EL (cell line): ENCODE data around the gene KANSL1L.
A peak's percentile ranks its signal among the peaks of the same experiment; 100 is the strongest.

Source experiments
- DNase-seq: peaks from one replicate; pipeline ENCODE4 v3.0.0-alpha.2; 2016

The KANSL1L gene

GRCh38 chr2:210072493-210072892, 98.7 kb downstream of the KANSL1L start:
- no peak for DNase-seq

GRCh38 chr2:210063306-210063705, 107.9 kb downstream of the KANSL1L start:
- no peak for DNase-seq

DNA sequence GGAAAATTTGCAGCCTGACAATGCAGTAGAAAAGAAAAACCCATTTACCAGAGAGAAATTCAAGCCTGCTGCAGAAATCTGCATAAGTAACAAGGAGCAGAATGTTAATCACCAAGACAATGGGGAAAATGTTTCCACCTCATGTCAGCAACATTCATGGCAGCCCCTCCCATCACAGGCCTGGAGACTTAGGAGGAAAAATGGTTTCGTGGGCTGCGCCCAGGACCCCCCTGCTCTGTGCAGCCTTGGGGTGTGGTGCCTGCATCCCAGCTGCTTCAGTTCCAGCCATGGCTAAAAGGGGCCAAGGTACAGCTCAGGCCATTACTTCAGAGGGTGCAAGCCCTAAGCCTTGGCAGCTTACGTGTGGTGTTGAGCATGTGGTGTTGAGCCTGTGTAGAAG, 115.4 kb downstream of the KANSL1L start:
- no peak for DNase-seq

DNA sequence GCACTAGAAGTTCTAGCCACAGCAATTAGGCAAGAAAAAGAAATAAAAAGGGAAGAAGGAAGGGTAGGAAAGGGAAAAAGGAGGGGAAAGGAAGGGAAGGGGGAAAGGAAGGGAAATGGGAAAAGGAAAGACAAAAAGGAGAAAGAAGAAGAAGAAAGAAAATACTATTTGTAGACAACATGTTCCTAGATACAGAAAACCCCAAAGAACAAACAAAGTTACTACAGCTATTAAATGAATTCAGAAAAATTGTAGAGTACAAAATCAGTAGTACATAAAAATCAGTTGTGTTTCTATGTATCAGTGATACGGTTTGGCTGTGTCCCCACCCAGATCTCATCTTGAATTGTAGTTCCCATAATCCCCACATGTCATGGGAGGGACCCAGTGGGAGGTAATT, 116.5 kb downstream of the KANSL1L start:
- DNase-seq, result no peak

- DNase-seq, result no peak
These were observed 120.3 kb downstream of the KANSL1L start for GRCh38 chr2:210050885-210051284.

DNA sequence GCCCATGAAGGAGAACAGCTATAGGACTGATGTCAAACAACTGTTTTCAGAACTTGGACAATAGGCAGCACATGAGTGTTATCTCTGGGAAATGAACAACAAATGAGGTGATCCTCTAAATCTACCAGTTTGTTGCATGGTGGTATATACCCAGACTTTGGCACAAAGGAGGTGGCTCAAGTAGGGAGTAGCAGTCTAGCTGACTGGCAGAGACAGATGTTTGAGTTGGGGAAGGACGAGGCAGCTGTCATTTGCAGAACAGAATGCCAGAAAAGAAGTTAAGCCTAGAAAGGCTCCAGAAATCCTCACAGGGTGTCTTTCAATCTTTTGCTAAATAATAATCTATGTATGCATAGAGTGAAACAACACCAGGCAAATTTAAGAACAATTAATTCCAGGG, 121.4 kb downstream of the KANSL1L start:
- no peak for DNase-seq

- DNase-seq, result no peak
These were observed 124.2 kb downstream of the KANSL1L start for GRCh38 chr2:210046851-210047500.

GRCh38 chr2:210038078-210038477, 133.1 kb downstream of the KANSL1L start:
- DNase-seq, result no peak

GRCh38 chr2:210035679-210036078, 135.5 kb downstream of the KANSL1L start:
- DNase-seq, result no peak

GRCh38 chr2:210034087-210034683, 137.0 kb downstream of the KANSL1L start:
- DNase-seq, result no peak

GRCh38 chr2:210028178-210028577, 143.0 kb downstream of the KANSL1L start:
- no peak for DNase-seq

DNA sequence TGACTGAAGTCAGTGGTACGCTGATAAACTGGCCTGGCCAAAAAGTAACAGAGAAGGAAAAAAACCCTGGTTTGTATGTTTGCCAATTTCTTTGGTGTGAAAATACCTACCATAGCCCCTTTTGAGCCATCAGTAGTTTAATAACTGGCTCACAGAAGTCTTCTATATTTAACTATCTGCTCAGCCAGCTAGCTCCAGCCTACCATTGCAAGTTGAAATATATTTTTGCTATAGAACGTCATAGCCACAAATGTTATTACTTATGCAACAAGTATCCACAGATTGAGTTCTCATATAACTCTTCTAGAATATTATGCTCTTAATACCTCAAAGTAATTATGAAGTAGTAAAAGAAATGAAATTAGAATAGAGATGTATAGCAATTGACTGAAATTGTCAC, 143.6 kb downstream of the KANSL1L start:
- no peak for DNase-seq

DNA sequence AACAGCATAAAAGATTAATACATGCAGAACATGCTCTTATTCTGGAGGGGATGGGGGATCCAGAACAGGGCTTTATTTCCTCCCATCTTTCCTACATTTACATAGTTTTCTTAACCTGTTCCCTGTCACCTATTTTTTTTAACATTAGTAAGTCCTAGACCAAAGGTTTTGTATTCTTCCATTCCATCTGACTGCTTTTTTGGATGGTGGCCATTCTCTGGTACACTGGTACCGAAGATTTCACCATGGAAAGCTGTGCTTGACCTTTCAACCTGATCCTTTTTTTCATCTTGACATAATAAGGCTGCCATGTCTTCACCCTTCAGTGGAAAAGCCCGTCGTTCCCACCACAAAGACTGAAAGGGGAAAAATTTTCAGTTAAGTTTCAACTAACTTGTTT, 148.4 kb downstream of the KANSL1L start:
- no peak for DNase-seq

DNA sequence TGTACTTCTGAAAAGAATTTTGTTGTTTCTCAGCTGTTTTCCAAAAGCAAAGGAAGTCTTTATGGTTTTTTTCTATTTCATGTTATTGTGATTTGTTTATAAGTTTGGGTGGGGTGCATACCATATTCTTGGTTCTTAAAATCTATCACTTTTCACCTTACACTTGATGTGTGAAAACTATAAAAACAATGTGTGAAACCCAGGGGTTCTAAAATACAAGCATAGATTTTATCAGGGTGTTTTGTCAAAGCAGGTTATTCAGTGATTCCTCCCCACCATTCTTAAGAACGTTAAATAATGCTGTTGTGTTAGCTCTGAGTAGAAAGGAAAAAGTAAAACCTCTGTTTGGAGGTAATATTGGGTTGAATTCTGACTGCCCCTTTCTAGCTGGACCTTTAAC, 151.1 kb downstream of the KANSL1L start:
- no peak for DNase-seq

DNA sequence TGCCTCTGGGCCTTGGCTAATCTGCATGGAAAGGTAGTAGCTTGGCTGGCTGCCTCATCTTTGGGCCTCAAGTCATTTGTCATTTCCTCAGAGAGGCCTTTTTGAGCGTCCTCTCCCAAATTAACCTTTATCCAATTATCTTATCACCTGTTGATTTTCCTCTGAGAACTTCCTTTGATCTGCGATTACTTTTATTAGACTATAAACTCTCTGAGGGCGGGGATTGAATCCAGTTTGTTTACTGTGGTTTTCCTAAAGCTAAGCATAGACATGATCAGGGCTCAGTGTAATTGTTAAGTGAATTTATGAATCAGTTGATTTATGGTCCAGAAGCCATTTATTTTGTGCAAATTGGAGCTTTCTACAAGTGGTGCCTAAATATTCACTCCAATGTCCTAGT, 161.3 kb downstream of the KANSL1L start:
- no peak for DNase-seq

DNA sequence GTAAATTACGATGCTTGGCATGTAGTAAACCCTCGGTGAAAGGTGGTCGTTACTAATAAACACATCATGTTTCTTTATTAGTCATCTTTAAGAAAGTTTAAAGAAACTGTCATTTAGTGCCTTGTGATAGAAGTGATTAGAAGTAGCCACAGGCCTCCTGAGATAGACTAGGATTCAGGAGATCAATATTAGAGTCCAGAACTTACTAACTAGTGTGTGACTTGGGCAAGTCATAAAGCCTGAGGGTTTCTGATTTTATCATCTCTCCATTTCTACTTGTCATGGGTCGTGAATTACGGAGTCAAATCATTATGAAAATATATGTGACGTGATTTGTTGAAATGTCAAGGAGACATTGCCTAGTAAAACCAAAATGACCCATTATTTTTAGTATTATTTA, 162.1 kb downstream of the KANSL1L start:
- no peak for DNase-seq

- no peak for DNase-seq
These were observed 163.3 kb downstream of the KANSL1L start for GRCh38 chr2:210007895-210008294.

DNA sequence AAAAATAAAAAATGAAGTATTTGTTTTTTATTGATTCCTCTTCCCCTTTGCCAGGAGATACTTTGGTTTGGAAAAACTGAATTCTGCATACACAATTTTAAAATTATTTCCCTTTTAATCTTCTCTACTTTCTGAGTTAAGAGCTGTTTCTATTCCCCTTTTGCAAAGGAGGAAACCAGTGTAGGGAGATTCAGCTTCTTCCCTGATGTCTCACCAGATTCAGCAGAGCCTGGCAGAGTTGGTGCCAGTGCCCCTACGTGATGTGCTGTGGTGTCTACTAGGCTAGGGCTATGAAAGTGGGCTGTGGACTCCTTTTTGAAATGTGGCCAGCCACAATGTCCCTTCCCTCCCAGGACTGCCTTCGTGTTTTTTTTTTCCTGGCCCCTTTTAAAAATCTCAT, 166.3 kb downstream of the KANSL1L start:
- no peak for DNase-seq

GRCh38 chr2:210003359-210003758, 167.8 kb downstream of the KANSL1L start:
- no peak for DNase-seq

DNA sequence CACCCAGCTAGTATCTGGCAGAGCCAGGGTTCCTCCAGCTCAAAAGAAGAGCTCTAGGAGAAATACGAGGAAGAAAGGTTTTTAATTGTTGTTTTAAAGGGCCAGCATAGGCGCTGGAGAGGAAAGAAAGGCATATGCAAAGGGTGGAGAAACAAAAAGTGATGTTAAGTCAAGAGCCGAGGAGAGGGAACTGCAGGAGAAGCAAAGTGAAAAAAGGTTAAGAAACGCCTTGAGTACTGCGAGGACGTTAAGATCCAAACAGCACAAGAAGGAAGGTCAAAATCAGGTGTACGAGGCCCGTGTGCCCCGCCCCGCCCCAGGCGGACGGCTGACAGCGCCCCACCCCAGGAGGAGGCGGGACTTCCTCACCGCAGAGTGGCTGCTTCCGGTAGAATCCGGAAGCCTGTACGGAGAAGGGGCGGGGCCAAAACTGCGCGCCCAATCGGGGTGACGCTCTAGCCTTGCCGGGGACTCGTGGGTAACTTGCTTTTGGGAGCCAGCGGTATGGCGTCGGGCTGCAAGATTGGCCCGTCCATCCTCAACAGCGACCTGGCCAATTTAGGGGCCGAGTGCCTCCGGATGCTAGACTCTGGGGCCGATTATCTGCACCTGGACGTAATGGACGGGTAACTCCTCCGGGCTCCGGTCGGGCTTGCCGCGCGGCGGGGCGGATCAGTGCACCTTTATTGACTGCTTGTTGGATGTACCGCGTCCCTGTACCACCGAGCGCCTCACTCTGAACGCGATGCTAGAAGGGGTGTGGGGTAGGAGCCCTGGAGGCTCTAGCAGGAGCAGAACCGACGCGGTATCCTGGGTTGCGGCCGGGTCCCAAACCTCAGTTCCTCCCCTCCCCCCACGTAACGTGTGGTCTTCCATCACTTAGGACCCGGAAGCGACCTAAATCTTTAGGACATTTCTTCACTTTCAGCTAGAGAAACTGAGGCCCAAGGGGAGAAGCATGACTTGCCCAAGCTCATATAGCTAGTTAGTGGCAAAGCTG, 168.8 kb downstream of the KANSL1L start, which contains the start of gene RPE:
RPE (plus strand) TSS at position 481 of the 1,000 bp plus-strand sequence; CDS start at position 505, 24 bp downstream.
- peak; percentile 94 for DNase-seq

GRCh38 chr2:210000464-210001324, 170.5 kb downstream of the KANSL1L start:
- DNase-seq, result no peak

DNA sequence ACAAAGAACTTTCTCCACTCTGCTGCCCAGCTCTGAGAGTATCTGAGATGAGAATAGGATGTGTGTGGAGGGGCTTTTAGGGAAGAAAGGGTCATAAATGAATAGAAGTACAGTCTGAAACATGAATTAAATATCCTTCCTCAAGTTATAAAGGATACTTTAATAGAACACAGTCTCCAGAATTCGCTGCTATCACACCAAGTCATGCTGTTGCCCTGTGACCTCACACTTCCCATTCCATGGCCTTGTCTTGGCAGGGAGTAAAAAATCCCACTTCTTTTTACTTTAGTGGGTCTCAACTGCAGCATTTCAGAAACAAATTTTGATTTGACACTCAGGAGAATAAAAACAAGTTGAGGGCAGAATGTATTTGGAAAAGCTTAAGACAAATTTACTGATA, 172.6 kb downstream of the KANSL1L start:
- no peak for DNase-seq

GRCh38 chr2:209993968-209994367, 177.2 kb downstream of the KANSL1L start:
- DNase-seq, result no peak
